UCSD-AML1 (cell line): ENCODE data around the gene ANKRD18A.
"Not testable (repeated sequence)": the region's sequence is repeated elsewhere in the genome, so short reads cannot be mapped to it uniquely, and the experiment has no call there.

Experiments
- DNase-seq: peaks from one replicate; lab custom pipeline; 2025; ENCODE audit not compliant: unreplicated experiment; lab: John Stamatoyannopoulos, UW

Gene ANKRD18A

DNA sequence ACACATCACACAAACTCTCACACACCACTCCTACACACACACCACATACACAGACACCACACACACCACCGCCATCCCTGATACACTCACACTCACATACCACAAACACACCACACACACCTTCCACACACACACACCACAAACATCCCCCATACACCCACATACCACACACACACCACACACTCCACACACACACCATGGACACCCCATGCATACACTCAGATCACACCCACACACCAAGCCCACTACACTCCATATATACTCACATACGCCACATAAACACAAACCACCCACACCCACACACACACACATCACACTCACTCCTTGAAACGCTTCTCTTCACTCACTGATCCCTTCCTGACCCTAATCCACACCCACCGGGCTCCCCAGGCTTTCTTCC lies 9.1 kb upstream of the ANKRD18A start:
- no peak for DNase-seq

DNA sequence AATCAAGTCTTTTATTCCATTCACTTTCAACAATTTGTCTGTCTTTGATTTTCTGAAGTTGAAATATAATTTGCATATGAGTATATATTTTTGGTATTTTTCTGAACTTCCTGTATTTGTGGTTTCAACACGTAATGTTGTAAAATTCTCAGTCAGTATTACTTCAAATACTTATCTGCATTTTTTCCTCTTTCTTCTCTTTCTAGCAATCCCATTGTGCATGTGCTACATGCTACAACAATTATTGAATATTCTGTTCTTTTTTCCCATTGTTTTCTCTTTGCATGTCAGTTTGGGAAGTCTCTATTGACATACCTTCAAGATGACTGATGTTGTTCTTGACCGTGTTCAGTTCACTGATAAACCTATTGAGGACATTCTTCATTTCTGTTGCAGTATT lies 5.6 kb upstream of the ANKRD18A start:
- no peak for DNase-seq

DNA sequence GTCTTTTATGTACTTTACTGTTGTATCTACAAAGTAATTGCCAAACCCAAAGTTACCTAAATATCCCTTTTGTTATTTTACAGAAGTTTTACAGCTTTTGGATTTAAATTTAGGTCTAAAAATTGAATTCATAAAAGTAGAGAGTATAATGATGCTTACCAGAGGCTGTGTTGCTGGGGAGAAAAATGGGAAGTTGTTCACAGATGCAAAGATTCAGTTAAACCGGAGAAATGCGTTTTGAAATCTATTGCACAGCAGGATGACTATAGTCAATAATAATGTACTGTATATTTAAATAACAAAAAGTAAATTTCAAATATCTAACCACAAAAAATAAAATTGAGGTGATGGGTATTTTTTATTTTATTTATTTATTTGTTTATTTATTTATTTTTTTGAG lies 2.6 kb upstream of the ANKRD18A start:
- no peak for DNase-seq

DNA sequence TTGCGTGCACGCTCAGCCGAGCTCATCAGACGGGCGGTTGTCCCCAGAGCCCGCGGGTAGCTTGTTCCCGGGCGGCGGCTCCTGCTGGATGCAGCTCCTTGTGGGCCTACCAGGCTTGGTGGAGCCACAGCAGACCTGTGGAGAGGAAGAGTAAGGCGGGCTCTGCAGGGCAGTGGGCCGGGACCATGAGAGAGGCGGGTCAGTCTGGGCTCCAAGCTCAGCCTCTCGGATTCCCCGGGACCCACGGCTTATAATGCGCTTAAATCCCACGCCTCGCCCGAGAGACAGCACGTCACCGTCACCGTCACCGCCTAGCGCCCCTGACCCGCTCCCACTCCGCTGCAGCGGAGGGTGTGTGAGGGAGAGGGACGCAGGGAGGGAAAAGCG lies 1.9 kb upstream of the ANKRD18A start:
- DNase-seq, result no peak

DNA sequence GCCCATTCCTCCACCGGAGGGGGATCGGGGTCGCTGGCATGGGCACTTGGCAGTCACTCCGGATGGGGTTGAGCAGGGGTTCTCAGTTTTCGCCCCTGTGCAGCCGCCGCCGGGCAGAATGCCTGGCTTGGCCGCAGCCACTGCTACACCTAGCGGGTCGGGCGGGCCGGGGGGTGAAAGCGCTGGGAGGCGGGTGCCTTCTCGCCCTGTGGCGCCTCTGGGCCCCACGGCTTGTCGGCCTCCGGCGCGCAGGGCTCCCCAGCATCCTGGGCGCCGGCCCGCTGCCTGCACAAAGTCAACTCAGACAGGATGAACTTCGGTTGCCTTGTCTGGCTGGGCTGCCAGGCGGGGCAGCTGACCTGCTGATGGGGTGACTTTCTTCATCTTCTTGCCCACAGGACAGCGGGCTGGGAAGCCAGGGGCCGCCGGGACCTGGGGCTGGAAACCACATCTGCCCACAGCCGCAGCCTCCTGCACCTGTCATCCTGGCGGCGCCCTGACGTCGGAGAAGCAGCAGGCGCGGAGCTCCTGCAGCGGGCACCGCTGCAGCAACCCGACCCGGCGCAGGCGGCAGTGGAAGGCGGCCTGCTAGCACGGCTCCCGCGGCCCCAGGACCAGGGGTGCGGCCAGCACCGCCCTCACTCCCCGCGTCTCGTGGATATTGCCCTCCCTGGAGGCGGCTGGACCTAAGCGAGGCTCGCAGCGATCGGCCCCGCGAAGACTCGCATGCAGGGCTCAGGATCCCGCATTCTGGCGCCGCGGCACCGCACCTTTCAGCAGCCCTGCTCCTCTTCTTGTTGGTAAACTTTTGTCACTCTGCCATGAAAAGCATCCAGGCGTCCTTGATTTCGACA lies 1.3 kb upstream of the ANKRD18A start:
- DNase-seq, result no peak

DNA sequence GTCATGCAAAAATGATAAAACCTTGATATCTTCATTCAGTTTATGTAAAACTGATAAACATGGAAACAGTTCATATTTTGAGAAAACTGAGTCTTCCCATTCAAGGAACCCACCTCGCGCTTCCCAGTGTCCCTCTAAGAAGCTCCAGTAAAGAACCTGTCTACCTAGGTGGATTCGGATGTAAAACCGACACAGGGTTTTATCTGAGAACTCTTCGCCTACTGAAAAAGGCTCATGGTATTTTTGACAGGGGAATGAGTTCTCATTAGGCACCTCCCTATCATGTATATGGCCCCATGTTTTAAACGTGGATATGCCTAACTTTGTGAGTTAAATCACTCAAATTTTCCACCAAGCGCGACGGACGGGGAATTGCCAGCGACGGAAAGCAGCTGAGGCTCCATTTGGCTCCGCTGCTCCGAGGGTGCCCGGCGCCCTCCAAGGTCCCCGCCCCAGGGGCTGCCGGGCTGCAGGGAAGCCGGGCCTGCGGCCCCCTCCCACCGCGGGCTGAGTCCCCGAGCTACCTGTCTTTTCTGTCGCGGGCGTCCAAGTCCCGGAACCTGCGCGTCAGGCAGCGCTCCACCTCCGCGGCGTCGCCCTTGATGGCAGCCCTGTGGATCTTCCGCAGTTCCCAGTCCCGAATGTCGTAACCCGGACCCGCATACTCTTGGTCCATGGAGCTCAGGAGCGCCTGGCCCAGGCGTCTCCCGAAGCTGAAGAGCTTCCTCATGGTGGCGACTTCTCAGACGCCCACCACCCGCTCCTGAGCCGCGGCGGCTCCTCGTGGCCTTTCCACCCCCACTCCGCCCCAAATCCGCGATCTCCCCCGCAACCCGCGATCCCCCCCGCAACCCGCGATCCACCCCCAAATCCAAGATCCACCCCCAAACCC lies 594 bp downstream of the ANKRD18A start:
- DNase-seq, result no peak

DNA sequence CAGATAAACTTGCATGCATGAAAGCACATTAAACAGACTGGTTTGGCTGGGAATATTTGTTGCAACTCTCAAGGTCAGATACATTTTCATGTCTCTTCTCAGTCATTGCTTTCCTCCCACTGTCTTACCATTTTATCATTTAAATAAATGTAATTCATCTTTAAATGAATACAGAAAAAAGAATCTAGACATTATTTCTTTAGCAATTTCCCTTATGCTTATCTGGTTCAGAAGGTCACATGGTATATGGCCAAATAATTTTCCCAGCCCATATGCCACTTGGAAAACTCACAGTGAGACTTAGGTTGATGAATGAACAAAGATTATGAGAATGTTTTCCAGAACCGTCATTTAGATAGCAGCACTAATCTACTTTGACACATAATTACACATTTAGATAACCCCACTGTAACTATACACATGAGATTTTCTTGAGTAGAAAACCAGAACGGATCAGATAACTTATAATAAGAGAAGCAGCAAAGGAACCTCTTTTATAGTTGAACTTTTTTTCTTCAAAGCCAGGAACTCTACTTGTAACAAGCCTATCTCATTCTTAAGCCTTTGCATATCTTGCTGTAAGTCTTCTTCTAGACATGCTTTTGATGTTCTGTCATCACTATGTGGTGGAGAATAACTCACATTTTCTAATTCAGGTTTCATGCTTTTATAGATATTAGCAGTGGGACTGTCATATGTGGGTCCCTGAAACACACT lies 22.2 kb downstream of the ANKRD18A start:
- DNase-seq, result not testable (repeated sequence)

DNA sequence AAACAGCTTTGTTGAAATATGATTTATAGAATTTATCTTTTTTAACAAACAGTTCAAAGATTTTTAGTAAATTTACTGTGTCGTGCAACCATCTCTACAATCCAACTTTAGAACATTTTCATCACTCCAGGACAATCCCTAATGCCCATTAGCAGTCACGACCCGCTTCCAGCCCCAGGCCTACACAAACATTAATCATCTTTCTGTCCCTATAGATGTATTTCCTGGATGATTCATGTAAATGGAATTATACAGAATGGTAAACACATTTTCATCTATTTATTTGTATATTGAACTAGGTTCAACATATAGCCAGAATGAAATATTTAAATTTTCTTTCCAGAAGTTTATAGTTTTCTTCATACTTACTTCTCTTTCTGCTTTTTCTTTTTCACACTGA lies 25.3 kb downstream of the ANKRD18A start:
- not testable (repeated sequence) for DNase-seq

DNA sequence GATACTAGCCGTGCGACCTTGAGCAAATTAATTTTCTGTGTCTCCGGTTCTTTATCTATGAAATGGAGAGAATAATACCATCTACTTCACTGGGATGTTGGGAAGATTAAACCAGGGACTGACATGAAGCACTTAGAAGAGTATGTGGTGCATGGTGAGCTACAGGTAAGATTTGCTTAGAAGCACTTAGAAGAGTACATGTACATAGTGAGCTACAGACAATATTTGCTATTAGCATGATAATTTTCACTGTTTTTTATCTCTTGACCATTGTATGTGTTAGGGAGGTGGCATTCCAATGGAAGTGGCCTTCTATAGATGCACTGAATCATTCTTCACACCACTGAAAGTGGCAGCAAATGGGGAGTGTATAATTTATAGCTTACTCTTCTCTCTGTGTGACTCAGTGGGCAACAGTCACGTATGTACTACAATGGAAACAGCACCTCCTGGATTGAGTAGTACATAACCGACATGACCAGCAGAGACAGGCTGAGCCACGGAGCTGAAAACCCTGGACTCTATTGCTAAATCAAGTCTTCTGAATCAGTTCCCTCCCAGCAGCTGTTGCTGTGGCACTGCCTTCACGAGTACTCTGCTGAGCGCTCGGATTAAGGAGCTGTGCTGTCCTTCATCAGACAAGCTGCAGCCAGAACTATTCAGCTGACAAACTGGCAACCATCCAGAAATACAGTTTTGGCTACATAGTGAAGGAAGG lies 28.9 kb downstream of the ANKRD18A start:
- not testable (repeated sequence) for DNase-seq

DNA sequence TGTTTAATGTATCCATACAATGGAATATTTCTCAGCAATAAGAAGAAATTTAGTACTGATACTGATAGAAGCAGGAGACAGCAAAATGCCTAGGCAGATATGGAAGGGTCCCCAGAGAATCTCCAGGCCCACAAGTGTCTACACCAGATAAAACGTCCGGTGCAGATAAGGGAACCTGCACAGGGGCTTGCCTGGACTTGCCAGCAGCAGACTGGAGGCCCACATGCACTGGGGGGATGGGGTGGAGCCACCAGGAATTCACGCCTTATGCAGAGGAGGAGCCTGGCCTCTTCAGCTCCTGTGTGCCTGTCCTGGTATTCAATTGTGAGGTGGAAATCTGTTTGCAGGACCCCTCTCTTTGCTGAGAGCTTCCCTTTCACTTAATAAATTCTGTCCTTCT lies 36.6 kb downstream of the ANKRD18A start:
- DNase-seq, result not testable (repeated sequence)

DNA sequence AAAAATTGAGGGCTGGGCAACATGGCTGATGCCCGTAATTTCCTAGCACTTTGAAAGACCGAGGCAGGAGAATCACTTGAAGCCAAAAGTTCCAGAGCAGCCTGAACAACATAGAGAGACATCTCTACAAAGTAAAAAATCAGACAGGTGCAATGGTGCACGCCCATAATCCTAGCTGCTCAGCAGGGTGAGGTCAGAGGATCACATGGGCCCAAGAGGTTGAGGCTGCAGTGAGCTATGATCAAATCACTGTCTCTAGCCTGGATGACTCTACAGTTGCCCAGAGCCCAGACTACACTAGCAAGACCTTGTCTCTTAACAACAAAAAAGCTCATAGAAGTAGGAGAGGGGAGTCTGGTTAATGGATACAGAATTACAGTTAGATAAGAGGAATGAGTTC lies 40.3 kb downstream of the ANKRD18A start:
- DNase-seq, result not testable (repeated sequence)

DNA sequence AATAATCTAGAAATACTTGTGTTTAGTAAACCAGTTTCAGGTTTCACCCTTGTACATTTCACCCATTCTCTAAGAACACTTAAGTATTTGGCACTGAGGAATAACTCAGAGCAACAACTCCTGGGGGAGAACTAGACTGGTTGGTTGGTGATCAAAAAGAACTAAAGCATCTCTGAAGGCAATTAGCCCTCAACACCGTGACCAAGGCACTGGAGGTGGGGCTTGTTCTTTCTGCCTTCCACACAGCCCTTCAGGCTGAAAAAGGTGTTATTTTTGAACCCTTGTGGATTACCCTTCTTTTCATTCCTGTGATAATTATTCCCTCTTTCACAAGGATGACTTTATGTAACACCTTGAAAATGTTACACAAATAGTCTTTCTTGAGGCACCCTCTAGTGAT lies 44.2 kb downstream of the ANKRD18A start:
- not testable (repeated sequence) for DNase-seq

DNA sequence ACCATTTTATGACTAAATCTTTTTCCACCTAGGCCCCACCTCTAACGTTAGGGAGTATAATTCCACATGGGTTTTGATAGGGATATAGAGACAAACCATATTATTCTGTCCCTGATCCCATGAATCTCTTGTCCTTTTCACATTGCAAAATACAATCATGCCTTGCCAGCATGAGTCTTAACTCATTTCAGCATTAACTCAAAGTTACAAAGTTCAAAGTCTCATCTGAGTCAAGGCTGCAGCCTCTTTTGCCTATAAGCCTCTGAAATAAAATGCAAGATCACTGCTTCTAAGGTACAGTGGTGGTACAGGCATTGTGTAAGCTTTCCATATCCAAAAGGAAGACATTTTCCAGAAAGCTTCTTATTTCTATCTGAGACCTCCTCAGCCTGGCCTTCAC lies 54.3 kb downstream of the ANKRD18A start:
- DNase-seq, result not testable (repeated sequence)

DNA sequence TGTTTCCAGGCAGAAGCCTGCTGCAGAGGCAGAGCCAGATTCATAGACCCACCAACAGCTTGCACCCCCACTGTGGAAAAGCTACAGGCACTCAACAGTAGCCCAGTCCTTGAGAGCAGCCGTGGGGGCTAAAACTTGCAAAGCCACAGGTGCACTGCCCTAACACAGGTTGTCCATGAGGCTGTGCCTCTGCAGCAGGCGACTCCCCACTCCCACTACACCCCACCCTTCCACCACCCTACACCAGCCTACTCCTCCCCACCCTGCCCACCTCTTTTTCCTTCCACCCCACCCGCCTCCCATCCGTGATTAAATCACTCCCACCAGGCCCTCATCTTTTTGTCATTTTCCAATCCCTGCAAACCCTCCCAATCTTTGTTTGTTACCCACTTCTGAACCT lies 55.2 kb downstream of the ANKRD18A start:
- DNase-seq, result not testable (repeated sequence)

DNA sequence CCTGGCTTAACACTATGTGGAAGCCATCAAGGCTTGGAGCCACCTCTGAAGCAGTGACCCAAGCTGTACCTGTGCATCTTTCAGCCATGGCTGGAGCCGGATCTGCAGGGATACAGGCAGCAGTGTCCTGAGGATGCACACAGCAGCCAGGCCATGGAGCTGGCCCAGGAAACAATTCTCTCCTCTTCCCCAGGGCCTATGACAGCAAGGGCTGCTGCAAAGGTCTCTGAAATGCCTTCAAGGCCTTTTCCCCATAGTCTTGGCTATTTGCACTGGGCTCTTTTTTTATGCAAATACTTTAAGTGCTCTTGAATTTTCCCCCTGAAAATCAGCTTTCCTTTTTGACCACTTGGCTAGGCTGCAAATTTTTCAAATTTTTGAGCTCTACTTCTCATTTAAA lies 56.5 kb downstream of the ANKRD18A start:
- not testable (repeated sequence) for DNase-seq

DNA sequence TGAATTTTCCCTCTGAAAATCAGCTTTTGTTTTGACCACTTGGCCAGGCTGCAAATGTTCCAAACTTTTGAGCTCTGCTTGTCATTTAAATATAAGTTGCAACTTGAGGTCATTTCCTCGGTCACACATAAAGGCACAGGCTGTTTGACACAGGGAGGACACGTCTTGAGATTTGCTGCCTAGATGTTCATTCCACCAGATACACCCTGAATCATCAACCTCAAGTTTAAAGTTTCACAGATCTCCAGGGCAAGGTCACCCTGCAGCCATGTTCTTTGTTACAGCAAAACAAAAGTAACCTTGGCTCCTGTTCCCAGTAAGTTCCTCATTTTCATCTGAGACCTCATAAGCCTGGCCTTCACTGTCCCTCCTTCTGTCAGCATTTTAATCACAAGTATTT lies 59.3 kb downstream of the ANKRD18A start:
- not testable (repeated sequence) for DNase-seq

DNA sequence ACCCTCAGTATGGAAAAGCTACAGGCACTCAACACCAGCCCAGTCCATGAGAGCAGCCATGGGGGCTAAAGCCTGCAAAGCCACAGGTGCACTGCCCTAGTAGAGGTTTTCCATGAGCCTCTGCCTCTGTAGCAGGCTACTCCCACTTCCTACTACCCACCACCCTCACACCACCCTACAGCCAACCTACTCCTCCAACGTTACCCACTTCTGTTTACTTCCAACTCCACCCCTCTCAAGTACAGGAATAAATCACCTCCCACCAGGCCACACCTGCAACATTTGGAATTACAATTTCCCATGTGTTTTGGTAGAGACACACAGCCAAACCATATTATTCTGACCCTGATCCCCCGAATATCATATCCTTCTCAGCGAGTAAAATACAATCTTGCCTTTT lies 61.2 kb downstream of the ANKRD18A start:
- not testable (repeated sequence) for DNase-seq

DNA sequence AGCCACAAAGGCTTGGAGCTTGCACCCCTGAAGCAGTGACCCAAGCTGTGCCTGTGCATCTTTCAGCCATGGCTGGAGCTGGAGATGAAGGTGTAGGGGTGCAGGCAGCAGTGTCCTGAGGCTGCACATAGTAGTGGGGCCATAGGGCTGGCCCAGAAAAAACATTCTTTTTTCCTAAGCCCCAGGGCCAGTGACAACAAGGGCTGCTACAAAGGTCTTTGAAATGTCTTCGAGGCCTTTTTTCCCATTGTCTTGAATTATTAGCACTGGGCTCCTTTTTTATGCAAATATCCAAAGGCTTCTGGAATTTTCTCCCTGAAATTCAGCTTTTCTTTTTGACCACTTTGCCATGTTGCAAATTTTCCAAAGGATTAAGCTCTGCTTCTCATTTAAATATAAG lies 62.6 kb downstream of the ANKRD18A start:
- not testable (repeated sequence) for DNase-seq

DNA sequence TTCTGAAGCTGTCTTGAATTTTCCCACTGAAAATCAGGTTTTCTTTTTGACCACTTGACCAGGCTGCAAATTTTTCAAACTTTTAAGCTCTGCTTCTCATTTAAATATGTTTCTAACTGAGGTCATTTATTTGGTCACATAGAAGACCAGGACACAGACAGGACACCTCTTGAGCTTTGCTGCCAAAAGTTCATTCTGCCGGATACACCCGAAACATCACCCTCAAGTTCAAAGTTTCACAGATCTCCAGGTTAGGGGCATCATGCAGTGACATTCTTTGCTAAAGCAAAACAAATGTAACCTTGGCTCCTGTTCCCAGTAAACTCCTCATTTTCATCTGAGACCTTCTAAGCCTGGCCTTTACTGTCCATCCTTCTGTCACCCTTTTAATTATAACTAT lies 65.4 kb downstream of the ANKRD18A start:
- not testable (repeated sequence) for DNase-seq

DNA sequence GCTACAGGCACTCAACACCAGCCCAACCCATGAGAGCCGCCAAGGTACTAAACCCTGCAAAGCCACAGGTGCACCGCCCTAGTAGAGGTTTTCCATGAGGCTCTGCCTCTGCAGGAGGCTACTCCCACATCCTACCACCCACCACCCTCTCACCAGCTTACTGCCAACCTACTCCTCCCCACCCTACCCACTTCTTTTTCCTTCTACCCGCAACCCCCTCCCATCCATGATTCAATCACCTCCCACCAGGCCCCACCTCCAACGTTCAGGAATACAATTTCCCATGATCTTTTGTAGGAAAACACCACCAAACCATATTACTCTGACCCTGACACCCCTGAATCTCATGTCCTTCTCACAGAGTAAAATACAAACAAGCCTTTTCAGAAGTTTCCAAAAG lies 67.4 kb downstream of the ANKRD18A start:
- DNase-seq, result not testable (repeated sequence)
